Measurements from ENCODE around the gene SBK1.
"Not testable (repeated sequence)": the region's sequence is repeated elsewhere in the genome, so short reads cannot be mapped to it uniquely, and the experiment has no call there.

SBK1 gene

DNA sequence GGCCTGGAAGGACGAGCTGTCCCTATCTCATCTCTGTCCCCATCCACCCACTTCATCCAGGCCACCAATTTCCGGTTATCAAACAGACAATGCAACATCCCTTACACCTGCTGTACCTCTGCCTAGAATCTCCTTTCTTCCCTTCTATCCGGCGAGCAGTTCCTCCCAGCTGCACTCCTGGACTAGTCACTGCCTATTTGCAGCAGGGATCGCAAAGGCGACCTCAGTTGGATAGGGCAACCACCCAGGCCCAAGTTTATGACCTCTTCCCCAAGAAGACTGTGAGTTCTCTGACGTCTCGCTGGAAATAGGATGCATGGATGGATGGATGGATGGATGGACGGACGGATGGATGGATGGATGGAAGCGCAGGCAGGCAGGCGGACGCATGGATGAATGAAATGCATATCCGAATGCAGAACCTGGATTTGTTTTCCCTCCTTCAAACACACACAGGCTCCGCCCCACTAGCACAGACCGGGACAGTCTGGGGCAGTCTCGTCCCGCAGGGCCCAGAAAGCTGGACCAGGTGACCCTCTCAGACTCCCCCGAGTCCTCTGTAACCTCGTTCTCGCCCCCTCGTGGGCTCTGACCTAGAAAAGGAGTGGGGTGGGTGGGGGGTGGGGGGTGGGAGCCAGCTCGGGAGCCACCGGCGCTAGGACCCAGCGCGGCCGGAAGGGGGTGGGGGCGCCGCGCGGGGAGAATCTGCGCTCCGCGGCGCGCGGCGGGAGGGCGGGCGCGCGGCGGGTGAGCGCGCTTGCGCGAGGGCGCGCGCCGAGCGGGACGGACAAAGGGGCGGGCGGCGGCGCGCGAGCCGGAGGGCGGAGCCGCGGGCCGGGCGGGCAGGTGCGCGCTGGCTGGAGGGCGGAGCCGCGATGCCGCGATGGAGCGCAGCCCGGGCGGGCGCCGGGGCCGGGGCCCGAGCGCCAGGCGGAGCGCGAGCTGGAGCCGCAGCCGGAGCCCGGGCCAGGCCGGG, at the start of gene SBK1:
Gene SBK1 (plus strand): TSS at position 875 of the 976 bp plus-strand sequence. CDS start 24,867 bp downstream, outside the sequence.
- intact Hi-C loops (cut with DNase I), result loop anchor here (10.0 kb wide), 1 partner anchor 77 kb away; the partner anchor contains the start of gene XPO6
- DNase-seq, result peak; percentile 62 to 96 (median 68)

DNA sequence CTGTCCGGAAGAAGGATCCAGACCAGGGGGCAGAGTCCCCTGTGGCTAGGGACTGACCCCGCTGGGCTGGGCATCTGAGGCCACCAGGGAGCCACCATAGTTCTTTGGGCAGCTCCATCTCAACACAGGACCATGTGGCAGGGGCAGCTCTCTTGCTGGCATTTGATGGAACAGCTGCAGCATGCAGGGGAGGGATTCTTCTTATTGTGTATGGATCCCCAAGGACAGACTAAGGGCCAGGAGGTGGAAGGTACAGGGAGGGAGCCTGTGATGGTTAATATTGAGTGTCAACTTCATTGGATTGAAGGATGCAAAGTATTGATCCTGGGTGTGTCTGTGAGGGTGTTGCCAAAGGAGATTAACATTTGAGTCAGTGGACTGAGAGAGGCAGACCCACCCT, 42.8 kb upstream of the SBK1 start:
- intact Hi-C loops (cut with DNase I), result not testable (repeated sequence)
- peak in 2 of 10 donors; percentile 8 to 12 for DNase-seq

DNA sequence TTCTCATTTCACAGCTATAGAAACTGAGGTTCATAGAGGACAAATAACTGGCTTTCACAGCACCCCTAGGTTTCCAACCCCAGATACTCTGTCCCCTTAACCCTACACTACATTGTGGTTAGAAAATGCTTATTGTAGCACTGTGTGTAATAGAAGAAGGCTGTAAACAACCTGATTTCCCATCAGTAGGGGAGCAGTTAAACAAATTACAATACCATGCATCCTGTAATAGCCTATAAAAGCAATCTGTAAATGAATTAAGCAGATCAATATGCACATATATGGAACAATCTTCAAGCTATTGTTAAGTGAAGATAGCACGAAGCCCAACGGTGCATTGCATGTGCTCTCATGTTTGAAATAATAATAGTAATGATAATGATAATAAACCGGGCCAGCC, 41.3 kb upstream of the SBK1 start:
- no peak for DNase-seq
- intact Hi-C loops (cut with DNase I), result no loop called here

DNA sequence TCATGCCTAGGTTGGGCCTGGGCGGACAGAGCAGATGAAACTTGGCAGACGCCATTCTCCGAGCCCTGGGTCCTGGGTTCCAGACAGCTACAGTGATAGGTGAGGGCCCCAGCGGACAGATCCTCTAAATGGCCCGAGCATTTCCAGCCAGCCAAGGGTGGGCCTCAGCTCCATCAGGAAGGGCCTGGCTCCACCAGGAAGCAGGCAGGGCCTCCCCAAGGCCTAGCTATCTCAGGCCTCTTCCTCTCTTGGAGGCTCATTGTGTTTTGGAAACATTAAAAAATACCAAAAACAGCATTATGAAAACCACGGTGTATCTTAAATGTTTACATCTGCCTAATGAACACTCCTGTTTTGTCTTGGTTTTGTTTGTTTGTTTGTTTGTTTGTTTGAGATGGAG, 38.2 kb upstream of the SBK1 start:
- intact Hi-C loops (cut with DNase I), result no loop called here

DNA sequence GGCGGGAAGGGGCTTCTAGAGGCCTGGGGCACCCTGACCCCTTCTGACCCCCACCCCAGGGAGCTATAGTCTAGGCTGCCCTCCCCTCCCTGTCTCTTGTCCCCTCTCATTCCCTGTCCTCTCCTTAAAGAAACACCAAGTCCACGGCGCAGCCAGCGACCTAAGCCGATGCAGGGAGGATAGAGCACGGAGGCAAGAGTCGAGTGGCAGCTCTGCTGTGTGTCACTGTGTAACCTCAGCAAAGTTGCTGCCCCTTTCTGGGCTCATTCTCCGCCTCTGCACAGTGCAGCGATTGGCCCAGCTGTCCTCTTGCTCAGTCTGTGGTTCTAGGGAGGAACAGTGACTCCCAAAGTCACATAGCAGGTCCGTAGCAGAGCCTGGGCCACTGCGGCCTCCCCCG, 36.5 kb upstream of the SBK1 start:
- peak in 1 of 10 donors; percentile 16 for DNase-seq
- intact Hi-C loops (cut with DNase I), result no loop called here

More for the DNA sequence above, 38.2 kb upstream of the SBK1 start:
- peak in 1 of 10 donors; percentile 33 for DNase-seq

DNA sequence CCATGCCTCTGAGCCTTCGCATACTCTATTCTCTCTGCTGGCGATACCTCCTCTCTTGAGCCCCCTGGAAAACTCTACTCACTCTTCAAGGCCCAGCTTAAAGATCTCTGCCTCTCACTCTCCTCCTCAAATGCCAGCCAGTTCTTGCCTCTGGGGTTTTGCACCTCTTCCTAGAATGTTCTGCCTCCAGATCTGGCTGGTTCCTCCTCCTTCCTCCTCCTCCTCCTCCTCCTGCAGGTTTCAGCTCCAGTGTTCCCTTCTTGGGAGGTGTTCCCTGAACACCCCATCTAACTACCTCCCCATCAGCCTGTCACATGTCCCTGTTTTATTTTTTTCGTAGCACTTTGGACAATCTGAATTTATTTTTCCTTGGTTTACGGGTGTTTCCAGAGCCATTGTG, 35.1 kb upstream of the SBK1 start:
- DNase-seq, result peak in 1 of 10 donors; percentile 18

DNA sequence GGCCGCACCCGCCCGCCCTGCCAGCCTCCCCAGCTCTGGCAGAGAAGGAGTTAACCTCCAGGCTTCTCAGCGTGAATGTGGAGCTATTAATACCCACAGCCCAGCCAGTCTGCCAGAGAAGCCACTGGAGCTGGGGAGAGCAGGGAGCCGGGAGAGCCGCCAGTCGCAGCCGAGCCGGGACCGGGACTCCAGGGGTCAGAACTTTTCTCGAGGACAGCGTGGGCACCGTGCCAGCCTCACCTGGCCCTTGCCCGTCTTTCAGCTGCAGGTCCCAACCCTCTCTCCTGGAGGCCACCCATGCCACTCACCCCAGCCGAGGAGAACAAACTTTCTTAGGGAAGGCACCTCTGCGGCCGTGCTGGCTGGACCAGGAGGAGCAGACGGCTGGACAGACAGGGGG, 33.8 kb upstream of the SBK1 start:
- intact Hi-C loops (cut with DNase I), result no loop called here
- peak in 9 of 10 donors; percentile 36 to 92 (median 59) for DNase-seq

More for the DNA sequence above, 35.1 kb upstream of the SBK1 start:
- intact Hi-C loops (cut with DNase I), result no loop called here

DNA sequence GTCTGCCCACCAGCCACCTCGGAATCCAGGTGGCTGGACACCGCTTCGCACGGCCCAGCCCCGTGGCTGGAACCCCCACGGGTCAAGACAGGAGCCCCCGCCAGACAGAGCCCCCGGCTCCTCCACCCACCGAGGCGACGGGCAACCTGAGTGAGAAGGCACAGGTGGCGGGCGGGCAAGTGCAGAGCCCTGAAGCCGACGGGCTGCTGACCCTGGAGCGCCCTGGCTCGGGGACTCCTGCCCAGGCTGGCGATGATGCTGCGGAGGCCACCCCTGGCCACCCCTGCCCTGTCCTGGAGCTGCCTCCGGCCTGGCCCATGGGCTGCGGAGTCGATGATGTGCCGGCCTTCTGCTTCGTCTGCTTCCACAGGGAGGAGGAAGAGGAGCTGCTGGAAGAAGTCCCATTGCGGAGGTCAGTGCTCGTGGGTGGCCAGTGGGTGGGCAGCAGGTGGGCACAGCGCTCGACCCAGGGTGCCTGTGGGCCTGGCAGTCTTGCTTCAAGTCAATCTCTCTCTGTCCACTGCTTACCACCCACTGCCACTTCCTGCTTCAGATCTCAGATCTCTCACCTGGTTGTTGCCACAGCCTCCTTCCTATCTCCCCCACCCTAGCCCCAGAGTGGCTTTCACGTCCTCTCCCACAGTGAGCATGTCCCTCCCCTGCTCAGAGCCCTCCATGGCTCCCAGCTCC, 33.1 kb upstream of the SBK1 start:
- intact Hi-C loops (cut with DNase I), result no loop called here

DNA sequence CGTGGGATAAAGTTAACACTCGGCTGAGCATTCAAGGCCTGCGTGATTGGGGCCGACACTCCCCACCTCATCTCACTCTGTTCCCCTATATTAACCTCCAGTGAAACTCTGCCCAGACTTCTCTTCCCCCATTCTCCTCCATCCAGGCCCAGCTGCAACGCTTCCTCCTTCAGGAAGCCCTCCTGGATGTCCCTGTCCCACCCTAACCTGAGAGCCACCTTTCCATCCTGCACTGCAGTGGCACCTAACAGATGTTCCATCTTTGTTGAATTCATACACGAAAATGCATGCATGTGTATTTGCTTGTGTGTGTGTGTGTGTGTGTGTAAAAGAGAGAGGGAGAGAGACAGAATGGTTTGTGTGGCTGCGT, 32.6 kb upstream of the SBK1 start:
- no peak for DNase-seq
- intact Hi-C loops (cut with DNase I), result no loop called here

More for the DNA sequence above, 33.1 kb upstream of the SBK1 start:
- DNase-seq, result peak in 2 of 10 donors; percentile 70 to 74

DNA sequence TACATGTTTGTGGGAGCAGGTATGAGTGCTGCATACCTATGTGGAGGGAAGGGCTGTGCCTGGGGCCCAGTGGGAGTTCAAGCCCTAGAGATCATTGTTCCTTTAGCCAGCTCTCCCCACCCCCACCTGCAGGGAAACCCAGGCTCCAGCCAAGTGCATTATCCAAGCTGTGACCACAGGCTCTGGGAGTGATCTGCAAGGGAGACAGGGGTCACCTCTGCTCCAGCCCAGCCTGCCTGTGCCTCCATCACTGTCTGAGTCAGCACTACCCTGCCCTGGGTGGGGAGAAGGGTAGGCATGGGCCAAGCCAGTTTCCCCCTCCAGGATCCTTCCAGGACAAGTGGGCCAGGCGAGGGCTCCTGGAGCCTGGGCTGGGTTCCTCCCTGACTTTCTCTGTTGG, 32.1 kb upstream of the SBK1 start:
- intact Hi-C loops (cut with DNase I), result no loop called here
- no peak for DNase-seq

DNA sequence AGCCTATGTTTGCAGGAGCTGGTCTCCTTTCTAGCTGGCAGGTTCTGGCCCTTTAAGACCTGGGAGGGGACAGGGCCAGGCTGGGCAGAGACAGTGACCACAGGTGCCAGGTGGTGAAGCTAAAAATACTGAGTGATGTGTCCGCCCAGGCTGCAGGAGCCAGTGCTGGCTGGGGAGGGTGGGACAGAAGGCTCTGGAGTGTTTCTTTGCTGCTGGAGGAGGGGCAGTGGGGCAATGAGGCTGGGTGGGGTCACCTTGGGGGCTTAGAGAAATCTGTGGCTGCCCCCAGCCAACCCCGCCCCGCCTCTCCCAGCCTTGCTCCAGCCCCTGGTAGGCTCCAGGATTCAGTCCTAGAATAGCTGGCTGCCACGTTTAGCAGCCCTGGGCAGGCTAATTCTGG, 30.4 kb upstream of the SBK1 start:
- intact Hi-C loops (cut with DNase I), result no loop called here
- DNase-seq, result peak in 2 of 10 donors; percentile 53 to 68

DNA sequence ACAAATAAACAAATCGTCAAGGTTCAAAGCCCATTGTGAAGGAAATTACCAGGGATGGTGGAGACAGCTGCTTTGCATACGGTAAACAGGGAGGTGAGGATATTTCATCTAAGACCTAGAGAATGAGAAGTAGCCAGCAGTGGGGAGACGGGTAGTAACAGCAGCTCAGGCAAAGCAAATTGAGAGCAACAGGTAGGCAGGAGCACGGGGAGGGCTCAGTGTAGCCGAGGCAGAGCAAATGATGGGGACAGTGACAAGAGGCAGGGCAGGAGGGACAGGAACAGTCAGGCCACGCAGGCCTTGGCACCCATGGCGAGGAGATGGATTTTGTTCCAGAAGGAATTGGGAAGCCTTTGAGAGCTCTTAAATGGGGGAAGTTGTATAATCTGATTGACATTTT, 29.0 kb upstream of the SBK1 start:
- intact Hi-C loops (cut with DNase I), result no loop called here

DNA sequence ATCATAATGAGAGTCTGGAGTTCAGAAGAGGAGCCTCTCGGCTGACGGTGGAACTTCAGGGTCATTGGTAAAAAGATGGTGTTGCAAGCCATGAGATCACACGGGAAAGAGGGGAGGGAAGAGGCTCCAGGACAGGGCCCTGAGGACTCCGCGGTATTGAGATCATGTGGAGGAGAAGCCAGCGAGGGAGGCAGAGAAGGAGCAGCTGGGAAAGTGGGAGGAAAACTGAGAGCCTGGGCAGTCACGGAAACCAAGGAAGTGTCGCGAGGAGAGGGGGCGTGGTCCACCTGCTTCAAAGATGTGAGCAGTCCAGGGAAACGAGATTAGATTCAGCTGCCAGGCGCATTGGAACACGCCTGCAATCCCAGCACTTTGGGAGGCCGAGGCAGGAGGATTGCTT, 27.7 kb upstream of the SBK1 start:
- intact Hi-C loops (cut with DNase I), result no loop called here
- peak in 8 of 10 donors; percentile 47 to 93 (median 66) for DNase-seq

More for the DNA sequence above, 29.0 kb upstream of the SBK1 start:
- DNase-seq, result peak in 2 of 10 donors; percentile 15 to 17

DNA sequence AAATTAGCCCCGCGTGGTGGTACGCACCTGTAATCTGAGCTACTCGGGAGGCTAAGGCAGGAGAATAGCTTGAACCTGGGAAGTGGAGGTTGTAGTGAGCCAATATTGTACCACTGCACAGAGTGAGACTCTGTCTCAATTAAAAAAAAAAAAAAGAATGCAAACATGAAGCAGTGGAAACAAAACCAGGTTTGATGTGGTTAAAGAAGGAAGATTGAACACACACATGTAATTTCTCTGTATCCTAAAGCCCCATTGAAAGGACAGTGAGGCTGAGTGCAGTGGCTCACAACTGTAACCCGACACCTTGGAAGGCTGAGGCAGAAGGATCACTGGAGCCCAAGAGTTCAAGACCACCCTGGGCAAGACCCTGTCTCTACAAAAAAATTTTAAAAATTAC, 26.5 kb upstream of the SBK1 start:
- no peak for DNase-seq

DNA sequence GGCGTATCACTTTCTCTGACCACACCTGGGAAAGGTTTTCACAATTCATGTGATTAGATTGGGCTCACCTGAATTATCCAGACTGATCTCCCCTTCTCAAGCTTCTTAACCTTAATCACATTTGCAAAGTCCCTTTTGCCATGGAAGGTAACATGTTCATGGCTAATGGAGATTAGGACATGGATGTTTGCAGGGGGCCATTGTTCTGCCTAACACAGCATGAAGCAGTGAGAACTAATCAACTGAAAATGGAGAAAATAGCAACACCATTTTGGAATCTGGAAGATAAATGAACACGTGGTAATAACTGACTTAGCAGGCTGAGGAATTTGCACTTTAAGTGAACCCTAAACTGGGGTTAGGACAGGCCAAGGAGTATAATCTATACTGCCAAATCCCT, 25.0 kb upstream of the SBK1 start:
- intact Hi-C loops (cut with DNase I), result no loop called here
- no peak for DNase-seq

More for the DNA sequence above, 26.5 kb upstream of the SBK1 start:
- intact Hi-C loops (cut with DNase I), result no loop called here

DNA sequence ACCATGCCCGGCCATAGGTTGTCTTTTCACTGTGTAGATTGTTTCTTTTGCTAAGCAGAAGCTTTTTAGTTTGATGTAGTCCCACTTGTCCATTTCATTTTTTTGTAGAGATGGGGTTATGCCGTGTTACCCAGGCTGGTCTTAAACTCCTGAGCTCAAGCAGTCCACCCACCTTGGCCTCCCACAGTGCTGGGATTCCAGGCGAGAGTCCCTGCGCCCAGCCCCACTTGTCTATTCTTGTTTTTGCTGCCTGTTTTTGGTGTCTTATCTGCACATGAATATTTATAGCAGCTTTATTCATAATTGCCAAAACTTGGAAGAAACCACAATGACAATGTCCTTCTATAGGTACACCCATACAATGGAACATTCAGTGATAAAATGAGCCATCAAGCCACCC, 18.8 kb upstream of the SBK1 start:
- DNase-seq, result peak in 2 of 10 donors; percentile 80
- intact Hi-C loops (cut with DNase I), result no loop called here

DNA sequence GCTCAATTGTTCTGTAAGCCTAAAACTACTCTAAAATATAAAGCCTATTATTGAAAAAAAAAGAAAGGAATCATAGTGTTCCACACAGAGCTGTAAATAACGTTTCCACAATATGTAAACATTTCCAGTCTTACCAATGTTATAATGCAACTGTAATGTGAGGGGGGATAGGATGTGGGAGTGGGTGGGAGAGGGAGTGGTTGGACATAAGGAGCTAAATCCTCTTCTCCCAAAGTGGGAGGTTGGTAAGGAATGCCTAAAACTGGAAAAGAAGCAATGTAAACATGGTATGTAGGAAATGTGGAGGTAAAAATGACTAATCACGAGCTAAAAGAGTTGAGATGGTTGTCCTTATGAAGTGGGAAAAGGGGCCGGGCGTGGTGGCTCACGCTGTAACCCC, 17.6 kb upstream of the SBK1 start:
- intact Hi-C loops (cut with DNase I), result no loop called here
- no peak for DNase-seq

DNA sequence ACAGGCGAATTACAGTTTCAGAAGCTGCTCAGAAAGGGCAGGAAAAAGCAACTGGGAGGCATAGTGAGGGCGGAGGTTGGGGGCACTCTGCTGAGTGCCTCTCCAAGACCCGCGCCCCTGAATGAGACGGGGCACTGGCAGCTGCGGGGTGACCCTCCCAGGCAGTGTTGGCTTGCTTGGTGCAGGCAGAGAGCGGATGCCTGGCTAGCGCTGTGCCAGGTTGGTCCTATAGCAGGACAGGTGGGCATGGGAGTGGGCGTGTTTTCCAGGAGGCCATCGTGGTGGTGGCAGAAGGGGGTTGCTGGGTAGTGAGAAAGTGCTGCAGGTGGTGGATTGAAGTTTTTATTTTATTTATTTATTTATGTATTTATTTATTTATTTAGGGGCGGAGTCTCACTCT, 16.0 kb upstream of the SBK1 start:
- intact Hi-C loops (cut with DNase I), result no loop called here
- DNase-seq, result peak in 1 of 10 donors; percentile 67

DNA sequence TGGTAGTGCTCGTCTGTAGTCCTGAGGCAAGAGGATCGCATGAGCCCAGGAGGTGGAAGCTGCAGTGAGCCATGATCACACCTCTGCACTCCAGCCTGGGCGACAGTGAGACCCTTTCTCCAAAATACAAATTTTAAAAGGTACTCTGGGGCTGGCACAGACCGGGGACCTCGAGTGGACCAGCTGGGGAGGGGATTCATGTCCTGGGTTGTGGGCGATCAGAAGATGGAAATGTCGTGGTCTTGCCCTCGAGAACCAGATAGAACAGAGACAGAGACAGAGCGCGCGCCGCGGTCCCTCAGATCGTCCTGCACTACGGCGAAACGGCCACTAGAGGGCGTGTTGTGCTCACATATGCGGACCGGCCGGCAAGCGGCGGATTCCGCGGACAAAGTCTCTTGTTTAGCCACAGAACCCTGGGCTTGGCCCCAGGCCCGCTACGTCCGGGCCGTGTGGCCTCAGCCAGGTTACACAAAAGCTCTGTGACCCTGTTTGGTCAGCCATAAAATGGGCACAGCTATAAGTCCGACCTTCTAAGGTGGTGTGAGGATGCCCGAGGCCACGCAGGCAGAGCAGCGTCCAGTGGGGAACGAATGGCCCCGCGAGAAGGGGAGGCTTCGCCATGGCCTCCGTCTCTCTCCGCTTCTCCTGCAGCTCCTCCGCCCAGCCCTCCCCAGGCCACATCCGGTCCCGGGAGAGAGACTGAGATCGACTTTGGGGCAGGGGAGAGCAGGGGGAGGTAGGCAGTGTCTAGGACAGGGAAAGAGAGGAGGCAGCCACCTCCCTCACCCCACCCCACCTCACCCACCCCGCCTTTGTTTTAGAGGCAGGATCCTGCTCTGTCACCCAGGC, 14.6 kb upstream of the SBK1 start:
- intact Hi-C loops (cut with DNase I), result loop anchor here (1.0 kb wide), 1 partner anchor 40 kb away; no protein-coding TSS in a partner anchor
- peak; percentile 65 to 97 (median 89) for DNase-seq

DNA sequence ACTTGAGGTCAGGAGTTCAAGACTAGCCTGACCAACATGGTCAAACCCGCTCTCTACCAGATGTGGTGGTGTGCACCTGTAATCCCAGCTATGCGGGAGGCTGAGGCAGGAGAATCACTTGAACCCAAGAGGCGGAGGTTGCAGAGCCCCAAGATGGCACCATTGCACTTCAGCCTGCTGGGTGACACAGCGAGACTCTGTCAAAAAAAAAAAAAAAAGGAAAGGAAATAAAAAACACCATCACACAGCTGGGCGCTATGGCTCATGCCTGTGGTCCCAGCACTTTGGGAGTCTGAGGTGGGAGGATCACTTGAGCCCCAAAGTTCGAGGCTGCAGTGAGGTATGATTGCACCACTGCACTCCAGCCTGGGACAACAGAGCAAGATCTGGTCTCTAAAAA, 13.3 kb upstream of the SBK1 start:
- DNase-seq, result no peak
- intact Hi-C loops (cut with DNase I), result no loop called here

Measured in posterior cingulate gyrus (tissue), 11 donors.